HG03378 (cell line): ENCODE measurements around the gene BMP6.

Experiments used
- ATAC-seq: cut with Tn5 transposase; IDR thresholded peaks from one replicate; pipeline ENCODE4 v1.9.1; 2021; ENCODE audit warnings: mild to moderate bottlenecking, moderate library complexity; ENCODE audit not compliant: unreplicated experiment

BMP6 gene

DNA sequence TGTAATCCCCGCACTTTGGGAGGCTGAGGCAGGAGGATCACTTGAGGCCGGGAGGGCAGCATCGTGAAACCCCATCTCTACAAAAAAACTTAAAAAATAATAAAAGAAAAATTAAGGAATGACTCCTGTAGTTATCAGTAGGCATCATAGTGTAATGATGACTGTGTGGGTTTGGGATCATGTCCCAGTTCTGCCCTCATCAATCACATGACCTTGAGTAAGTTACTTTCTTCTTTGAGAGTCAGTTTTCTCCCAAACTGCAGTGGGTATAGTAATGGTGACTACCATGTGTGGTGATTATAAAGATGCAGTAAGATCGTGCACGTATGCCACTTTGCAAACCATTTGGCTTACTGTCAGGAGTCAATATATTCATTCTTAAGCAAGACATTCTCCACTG lies 95.5 kb downstream of the BMP6 start:
- ATAC-seq = no peak

DNA sequence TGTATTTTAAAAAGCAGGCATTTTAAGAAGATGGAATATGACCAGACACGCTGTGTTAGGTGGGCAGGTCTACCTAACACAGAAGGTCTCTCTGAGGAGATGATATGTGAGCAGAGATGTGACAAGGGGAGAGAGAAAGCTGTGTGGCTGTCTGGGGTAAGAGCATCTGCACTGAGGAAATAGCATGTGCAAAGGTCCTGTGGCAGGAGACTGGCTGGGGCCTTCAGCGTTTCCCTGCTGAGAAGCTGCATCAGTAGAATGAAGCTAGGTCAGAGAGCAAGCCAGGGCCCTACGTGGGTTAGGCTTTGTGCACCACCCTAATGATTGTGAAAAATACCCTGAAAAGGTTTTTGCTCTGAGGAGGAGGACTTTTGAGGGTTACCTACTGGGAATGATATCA lies 97.7 kb downstream of the BMP6 start:
- no peak for ATAC-seq

- no peak for ATAC-seq
Observed at GRCh38 chr6:7825986-7826385, 100.1 kb downstream of the BMP6 start.

- ATAC-seq = no peak
Observed at GRCh38 chr6:7827142-7827541, 101.2 kb downstream of the BMP6 start.

DNA sequence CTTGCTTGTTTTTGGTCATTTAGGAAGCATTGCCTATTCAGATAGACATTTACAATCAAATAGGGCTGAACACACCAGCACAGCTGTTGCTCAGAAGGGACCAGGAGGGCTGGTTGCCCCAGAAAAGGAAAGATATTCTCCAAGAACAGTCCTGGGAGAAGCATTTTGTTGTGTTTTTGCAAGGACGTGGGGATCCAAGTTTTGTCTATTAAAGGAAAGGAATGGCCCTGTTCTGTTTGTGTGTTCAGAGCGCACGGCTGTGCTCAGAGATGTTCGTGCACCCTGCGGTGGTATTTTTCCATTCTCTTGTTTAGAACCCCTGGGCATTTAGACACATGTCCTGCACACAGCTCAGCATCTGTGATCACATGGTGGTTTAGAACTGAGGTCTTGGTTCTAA lies 102.2 kb downstream of the BMP6 start:
- no peak for ATAC-seq

GRCh38 chr6:7832904-7833750 lies 107.2 kb downstream of the BMP6 start:
- ATAC-seq = no peak

DNA sequence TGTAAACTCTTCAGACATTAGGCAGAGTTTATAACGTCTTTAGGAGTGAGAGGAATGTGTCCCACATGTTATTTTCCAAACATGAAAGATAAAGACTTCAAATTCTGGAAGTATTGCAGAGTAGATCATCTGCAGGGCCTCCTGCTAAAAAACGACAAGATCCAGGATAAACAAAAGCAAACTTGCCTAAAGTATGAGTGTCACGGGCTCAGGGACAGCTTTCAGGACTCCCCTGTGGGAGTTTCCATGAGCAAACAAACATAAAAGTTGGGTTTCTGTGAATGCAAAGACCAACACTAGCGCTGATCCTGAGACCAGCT lies 107.8 kb downstream of the BMP6 start:
- no peak for ATAC-seq

DNA sequence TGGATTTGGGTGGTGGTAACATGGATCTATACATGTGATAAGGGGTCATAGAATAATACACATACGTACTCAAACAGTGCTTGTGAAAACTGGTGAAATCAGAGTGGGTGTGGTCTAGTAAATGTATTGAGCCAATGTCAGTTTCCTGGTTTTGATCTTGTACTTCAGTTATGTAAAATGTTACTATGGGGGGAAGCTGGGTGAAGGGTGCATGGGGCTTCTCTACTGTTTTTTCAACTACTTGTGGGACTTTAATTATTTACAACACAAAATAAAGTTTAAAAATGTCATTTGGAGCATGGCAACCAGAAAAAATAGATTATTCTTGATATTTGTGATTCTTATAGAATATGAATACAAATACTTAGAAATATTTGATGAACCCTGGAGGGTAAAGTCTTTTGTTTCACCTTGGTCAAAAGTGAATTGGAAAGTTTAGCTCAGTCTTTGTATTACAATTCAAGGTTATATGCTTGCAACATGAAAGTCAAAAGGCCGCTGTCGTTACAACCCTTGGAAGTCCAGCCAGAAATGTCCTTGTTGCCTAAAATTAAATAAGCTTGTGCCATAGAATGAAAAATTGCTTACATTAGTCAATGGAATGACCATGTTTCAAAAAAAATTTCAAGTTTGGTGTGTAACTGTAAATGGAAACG lies 110.6 kb downstream of the BMP6 start:
- ATAC-seq = no peak

DNA sequence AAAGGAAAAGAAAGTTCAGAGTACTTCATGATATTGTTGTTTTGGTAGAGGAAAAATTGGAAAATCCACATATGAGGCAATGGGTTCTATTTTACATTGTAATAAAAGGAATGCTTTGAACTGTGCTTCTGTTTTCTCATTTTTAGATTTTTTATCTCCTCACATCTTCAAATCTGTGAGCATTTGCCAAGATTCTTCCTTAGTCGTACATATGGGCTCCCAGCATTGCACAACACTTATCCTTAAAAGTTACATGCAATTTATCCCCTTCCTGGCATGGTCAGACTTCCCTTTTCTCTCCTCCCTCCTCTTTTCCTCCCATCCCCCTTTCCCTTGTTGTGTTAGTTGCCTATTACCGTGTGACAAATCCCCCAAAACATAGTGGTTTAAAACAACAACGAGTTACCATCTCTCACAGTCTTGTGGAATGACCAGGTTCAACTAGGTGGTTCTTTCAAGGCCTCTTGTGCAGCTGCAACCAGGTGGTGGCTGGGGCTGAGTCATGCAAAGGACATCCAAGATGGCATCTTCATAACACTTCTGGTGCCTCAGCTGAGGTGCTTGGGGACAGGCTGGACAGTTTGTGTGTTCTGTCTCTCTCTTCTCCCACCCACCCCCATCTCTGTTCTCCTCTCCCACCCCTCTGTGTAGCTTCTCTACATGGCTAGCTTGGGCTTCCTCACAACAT lies 116.0 kb downstream of the BMP6 start:
- ATAC-seq = no peak

DNA sequence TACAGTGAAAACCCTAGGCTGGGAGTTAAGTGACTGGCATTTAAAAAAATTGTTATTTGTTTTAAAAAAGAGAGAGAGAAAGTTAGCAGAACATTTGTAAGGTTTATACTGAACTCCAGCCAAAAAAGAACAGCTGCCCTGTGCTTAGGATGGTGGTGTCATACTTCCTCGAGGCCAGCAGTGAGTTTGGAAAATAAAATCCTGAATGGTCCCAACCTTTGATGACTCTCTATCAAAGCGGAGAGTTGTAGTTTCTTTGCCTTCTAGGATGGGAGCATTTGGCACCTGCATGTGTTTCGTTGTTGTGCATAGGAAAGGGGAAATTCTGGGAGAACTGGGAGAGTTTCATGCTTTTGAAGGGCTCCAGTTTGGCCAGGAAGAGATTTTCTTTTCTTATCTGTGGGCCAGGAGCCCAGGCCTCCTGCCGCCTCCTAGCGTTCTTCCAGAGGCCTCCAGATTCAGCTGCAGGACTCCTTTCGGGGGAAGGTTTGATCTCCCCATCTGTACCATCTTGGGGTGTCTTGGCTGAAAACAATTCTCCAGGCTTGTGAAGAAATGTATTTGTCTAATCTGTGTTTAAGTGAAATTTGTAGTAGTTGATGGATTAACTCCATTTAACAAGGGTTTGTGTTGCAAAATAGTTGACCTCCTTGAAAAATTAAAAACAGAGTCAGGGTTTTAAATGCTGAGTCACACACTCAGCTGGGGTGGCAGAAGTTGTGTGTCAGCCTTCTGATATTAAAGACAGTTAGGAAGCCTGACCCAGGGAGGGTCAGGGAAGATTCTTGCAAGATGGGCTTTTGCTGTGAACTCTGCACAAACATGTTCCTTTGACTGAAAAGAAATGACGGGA lies 121.3 kb downstream of the BMP6 start:
- ATAC-seq = no peak

DNA sequence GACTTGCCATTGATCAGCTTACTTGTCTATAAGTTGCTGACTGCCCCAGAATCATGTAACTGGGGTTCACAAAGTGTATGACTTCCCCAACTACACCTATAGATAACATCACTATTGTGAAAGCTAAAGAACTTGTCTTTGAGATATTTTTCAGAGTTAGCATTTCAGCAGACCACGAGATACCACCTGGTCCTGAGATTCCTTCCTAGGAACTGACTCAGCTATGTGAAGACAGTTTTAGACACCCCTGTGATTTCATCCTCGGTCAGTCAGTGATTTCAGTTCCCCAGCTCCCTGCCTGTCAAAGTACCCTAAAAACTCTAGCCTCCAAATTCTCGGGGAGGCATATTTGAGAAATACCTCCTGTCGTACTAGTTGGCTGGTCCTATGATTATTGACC lies 122.3 kb downstream of the BMP6 start:
- no peak for ATAC-seq

GRCh38 chr6:7851780-7852179 lies 125.9 kb downstream of the BMP6 start:
- ATAC-seq = no peak

GRCh38 chr6:7859591-7859990 lies 133.7 kb downstream of the BMP6 start:
- ATAC-seq = no peak

DNA sequence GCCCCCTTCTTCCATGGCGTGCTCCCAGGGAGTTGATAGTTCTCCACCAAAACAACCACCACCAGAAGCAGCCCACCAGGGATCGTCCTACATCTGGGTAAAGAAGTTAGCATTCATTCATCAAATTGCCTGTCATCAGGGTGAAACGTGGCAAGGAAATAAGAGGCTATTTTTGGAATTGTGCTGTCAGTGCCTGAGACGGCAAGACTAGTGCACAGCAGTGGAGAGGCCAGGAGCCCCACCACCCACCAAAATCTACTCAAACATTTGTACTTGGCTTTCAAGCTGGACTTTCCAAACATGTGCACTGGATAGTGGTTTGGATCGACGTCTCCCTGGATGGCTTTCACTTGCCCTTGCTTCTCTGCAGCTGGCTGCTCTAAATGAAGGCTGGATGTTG lies 139.9 kb downstream of the BMP6 start:
- ATAC-seq = no peak

- no peak for ATAC-seq
Observed at GRCh38 chr6:7866526-7866925, 140.6 kb downstream of the BMP6 start.

- ATAC-seq = no peak
Observed at GRCh38 chr6:7868926-7869325, 143.0 kb downstream of the BMP6 start.

GRCh38 chr6:7878401-7878964 lies 152.6 kb downstream of the BMP6 start:
- no peak for ATAC-seq

- no peak for ATAC-seq
Observed at GRCh38 chr6:7879043-7879442, 153.1 kb downstream of the BMP6 start.

DNA sequence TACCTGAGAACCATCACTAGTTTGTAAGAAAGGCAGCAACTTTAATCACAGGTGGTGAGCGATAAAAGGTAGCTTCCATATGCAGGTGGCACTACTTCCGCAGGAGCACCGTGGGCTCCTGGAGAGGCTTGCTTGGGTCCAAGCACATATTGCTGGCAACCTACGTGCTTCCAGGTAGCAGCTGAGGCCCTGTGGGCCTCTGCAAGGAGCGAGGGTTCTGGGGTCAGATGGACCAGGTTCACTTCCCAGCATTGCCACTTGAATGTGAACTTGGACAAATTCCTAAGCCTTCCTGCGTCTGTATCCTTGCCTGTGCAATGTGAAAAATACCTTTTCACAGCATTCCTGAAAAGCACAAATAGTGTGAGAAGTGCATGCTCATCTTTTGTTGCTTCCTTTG lies 153.7 kb downstream of the BMP6 start:
- ATAC-seq = no peak

DNA sequence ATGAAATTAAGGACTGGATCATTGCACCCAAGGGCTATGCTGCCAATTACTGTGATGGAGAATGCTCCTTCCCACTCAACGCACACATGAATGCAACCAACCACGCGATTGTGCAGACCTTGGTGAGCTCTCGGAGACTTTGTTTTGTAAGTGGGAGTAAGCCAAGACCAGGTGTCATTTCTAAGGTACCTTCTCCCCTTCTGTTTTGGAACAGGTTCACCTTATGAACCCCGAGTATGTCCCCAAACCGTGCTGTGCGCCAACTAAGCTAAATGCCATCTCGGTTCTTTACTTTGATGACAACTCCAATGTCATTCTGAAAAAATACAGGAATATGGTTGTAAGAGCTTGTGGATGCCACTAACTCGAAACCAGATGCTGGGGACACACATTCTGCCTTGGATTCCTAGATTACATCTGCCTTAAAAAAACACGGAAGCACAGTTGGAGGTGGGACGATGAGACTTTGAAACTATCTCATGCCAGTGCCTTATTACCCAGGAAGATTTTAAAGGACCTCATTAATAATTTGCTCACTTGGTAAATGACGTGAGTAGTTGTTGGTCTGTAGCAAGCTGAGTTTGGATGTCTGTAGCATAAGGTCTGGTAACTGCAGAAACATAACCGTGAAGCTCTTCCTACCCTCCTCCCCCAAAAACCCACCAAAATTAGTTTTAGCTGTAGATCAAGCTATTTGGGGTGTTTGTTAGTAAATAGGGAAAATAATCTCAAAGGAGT lies 154.2 kb downstream of the BMP6 start:
- ATAC-seq = no peak
